CD4-positive, CD25-positive, alpha-beta regulatory T cell (primary cell): Measurements from ENCODE around the gene KIF5C. TPM values are rescaled to one million over a fixed set of nuclear protein-coding genes. Genes with fewer than 3 reads are reported as not detected.

Experiments
- ATAC-seq, 2 donors: fragments of 150-1000 bp; cut with Tn5 transposase; one replicate each; pipeline ENCODE4 v1.10.0; 2021; ENCODE audit warnings: low read depth in 2 of 2, moderate number of reproducible peaks in 2 of 2, moderate library complexity in 1 of 2
- DNase-seq, 3 donors: peaks; one replicate each; pipeline versions ENCODE4 v3.0.0 to v3.0.0-alpha.2; 2012 to 2022; ENCODE audit warnings: mixed read lengths in 1 of 3
- H3K27ac ChIP-seq: one replicate; pipeline ENCODE4 v1.7.0; 2013; ENCODE audit warnings: mild to moderate bottlenecking, low read length; ENCODE audit not compliant: insufficient read depth, poor library complexity, severe bottlenecking
- H3K27me3 ChIP-seq: one replicate; pipeline ENCODE4 v1.7.0; 2013; ENCODE audit warnings: low read length; ENCODE audit not compliant: control insufficient read depth, insufficient read depth
- H3K36me3 ChIP-seq: one replicate; pipeline ENCODE4 v1.7.0; 2013; ENCODE audit warnings: mild to moderate bottlenecking, low read length, moderate library complexity; ENCODE audit not compliant: control insufficient read depth, insufficient read depth
- H3K4me1 ChIP-seq: 2 replicates; pipeline ENCODE4 v1.7.0; 2013; ENCODE audit warnings: mild to moderate bottlenecking, low read length; ENCODE audit not compliant: insufficient read depth, control insufficient read depth, poor library complexity, severe bottlenecking
- H3K4me3 ChIP-seq: one replicate; pipeline ENCODE4 v1.7.0; 2013; ENCODE audit warnings: low read depth, mild to moderate bottlenecking, low read length, moderate library complexity
- H3K9me3 ChIP-seq, 2 experiments: 1 replicate in 1 of 2; 2 replicates in 1 of 2; pipeline ENCODE4 v1.7.0; 2013; ENCODE audit warnings: low read length in 2 of 2, mild to moderate bottlenecking in 1 of 2, moderate library complexity in 1 of 2; ENCODE audit not compliant: control insufficient read depth in 2 of 2
- H3K27ac Mint-ChIP-seq, 3 donors: one replicate each; pipeline ENCODE4 v1.8.0; 2020 to 2022; ENCODE audit warnings: mild to moderate bottlenecking in 3 of 3, mixed read lengths in 3 of 3, moderate library complexity in 2 of 3
- H3K27me3 Mint-ChIP-seq: one replicate; pipeline ENCODE4 v1.8.0; 2022; ENCODE audit warnings: mild to moderate bottlenecking, mixed read lengths
- H3K36me3 Mint-ChIP-seq: one replicate; pipeline ENCODE4 v1.8.0; 2020; ENCODE audit warnings: mixed read lengths
- H3K4me1 Mint-ChIP-seq, 4 donors: one replicate each; pipeline ENCODE4 v1.8.0; 2020 to 2022; ENCODE audit warnings: mixed read lengths in 4 of 4, mild to moderate bottlenecking in 1 of 4
- H3K4me3 Mint-ChIP-seq, 4 donors: one replicate each; pipeline ENCODE4 v1.8.0; 2020 to 2022; ENCODE audit warnings: mild to moderate bottlenecking in 4 of 4, mixed read lengths in 4 of 4, moderate library complexity in 3 of 4
- H3K9me3 Mint-ChIP-seq, 7 donors: one replicate each; pipeline ENCODE4 v1.8.0; 2020 to 2022; ENCODE audit warnings: mixed read lengths in 7 of 7, mild to moderate bottlenecking in 3 of 7, moderate library complexity in 2 of 7
- polyA plus RNA-seq, 4 donors: library from polyadenylated mRNA; unstranded; fragments of 300-500 nt; fragmentation: Illumina TruSeq; gene quantifications; one replicate each; pipeline ENCODE4 v1.2.3, GENCODE V29; 2021
- total RNA-seq: library from RNA; stranded (reverse); gene quantifications from one replicate; pipeline ENCODE4 v1.2.3, GENCODE V29; 2022

Gene KIF5C
- total and polyA plus RNA-seq, 5 donors from 2014 or later: 0.54 to 7.7 (median 1.5) TPM

DNA sequence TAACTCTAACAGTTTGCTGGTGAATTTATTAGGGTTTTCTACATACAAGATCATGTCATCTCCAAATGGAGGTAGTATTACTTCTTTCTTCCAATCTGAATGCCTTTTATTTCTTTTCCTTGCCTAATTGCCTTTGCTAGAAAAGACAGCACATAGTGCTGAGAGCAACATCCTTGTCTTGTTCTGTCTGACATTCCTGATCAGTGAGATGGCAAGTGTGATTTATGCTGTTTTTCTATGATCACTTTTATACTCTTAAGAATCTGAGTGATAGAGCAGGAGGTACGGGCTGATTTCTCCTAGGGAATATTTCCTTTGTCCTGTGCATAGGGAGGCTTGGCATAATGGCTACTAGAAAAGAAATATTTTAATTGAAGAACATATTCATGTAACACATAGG lies 180.7 kb downstream of the KIF5C start:
- ATAC-seq (no peak), DNase-seq (no peak)
- H3K4me1 Mint-ChIP-seq: no peaks in the 10 kb centered on the region
- H3K36me3 Mint-ChIP-seq: no peaks in the 10 kb centered on the region
- Histone ChIP-seq H3K4me3 (no peak overlapping the region), H3K36me3 (no peaks in the 10 kb centered on the region), H3K27me3 (no peaks in the 10 kb centered on the region), H3K27ac (no peak overlapping the region), H3K4me1 (no peaks in the 10 kb centered on the region), H3K9me3 (no peaks in the 10 kb centered on the region)
- H3K27me3 Mint-ChIP-seq: peaks cover 18% of the 10 kb centered on the region
- no peak overlapping the region for H3K27ac Mint-ChIP-seq
- H3K4me3 Mint-ChIP-seq: no peak overlapping the region
- H3K9me3 Mint-ChIP-seq: peaks cover 0 to 4% (median 0%) of the 10 kb centered on the region in 7 donors

DNA sequence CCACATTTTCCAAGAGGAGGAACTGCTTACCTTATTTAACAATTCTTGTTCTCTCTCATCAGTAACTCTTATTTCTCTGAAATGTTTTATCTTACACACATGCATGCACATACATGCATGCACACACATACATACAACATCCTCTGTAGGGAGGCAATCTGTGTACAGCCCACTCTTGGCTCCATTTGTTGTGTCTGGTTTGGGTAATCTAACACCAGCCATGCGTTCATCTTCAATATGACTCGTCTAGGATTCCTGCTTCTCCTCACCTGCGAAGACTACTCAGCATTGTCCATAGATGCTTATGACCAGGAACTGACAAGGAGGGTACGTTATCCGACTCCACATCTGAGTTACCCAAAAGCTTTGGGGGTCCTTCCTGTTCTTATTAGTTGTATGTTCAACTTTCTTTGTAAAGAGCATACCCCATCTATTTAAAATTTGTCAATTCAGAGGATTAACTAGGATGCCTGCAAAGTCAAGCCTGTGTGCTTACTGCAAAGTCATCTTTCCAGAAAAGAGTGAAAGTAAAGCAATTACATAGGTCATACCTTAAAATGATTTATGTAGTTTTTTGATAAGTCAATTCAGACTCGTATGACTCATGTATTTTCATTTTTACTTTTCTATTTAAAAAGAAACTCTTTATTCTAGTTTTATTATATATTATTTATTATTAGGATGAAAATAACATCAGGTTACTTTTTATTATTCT lies 181.7 kb downstream of the KIF5C start:
- Mint-ChIP-seq H3K36me3 (no peaks in the 10 kb centered on the region), H3K4me1 (no peaks in the 10 kb centered on the region), H3K9me3 (peaks cover 0 to 4% (median 0%) of the 10 kb centered on the region in 7 donors), H3K4me3 (no peak overlapping the region), H3K27me3 (peaks cover 20% of the 10 kb centered on the region), H3K27ac (no peak overlapping the region)
- DNase-seq (no peak), ATAC-seq (no peak)
- Histone ChIP-seq H3K4me3 (no peak overlapping the region), H3K27ac (no peak overlapping the region), H3K27me3 (no peaks in the 10 kb centered on the region), H3K36me3 (no peaks in the 10 kb centered on the region), H3K4me1 (no peaks in the 10 kb centered on the region), H3K9me3 (no peaks in the 10 kb centered on the region)

DNA sequence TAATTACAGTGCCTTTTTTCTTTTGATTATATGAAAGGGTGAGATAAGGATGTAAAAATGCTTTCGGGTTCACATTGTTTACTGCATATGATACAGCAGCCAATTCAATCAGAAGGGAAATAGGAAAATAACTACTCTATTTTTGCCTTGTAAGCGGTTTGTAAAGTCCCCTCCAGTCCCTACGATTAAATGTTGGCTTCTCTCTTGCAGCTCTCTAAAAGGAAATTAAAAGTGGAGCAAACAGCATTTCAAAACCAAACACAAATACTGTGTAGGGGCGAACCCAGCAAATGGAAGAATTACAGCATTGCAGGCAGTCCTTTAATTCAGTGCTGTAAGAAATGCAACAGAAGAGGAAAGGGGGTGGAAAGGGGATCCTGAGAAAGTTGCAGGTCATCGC lies 182.4 kb downstream of the KIF5C start:
- Mint-ChIP-seq H3K4me1 (no peaks in the 10 kb centered on the region), H3K36me3 (no peaks in the 10 kb centered on the region), H3K27ac (no peak overlapping the region), H3K4me3 (no peak overlapping the region), H3K27me3 (peaks cover 22% of the 10 kb centered on the region), H3K9me3 (peaks cover 0 to 4% (median 0%) of the 10 kb centered on the region in 7 donors)
- H3K36me3 ChIP-seq: no peaks in the 10 kb centered on the region
- no peaks in the 10 kb centered on the region for H3K9me3 ChIP-seq
- H3K27me3 ChIP-seq: no peaks in the 10 kb centered on the region
- no peak overlapping the region for H3K27ac ChIP-seq
- H3K4me1 ChIP-seq: no peaks in the 10 kb centered on the region
- no peak for DNase-seq
- ATAC-seq: no peak
- no peak overlapping the region for H3K4me3 ChIP-seq

- Histone ChIP-seq H3K27ac (no peak overlapping the region), H3K36me3 (no peaks in the 10 kb centered on the region), H3K27me3 (no peaks in the 10 kb centered on the region), H3K4me3 (no peak overlapping the region), H3K4me1 (no peaks in the 10 kb centered on the region), H3K9me3 (no peaks in the 10 kb centered on the region)
- no peak overlapping the region for H3K27ac Mint-ChIP-seq
- peaks cover 23% of the 10 kb centered on the region for H3K27me3 Mint-ChIP-seq
- no peaks in the 10 kb centered on the region for H3K4me1 Mint-ChIP-seq
- ATAC-seq: no peak
- no peak for DNase-seq
- H3K4me3 Mint-ChIP-seq: no peak overlapping the region
- no peaks in the 10 kb centered on the region for H3K36me3 Mint-ChIP-seq
- H3K9me3 Mint-ChIP-seq: peaks cover 0 to 2% (median 0%) of the 10 kb centered on the region in 7 donors
Measured at GRCh38 chr2:149058936-149059335, 183.9 kb downstream of the KIF5C start.

- Histone ChIP-seq H3K27ac (no peak overlapping the region), H3K9me3 (no peaks in the 10 kb centered on the region), H3K36me3 (no peaks in the 10 kb centered on the region), H3K4me1 (no peaks in the 10 kb centered on the region), H3K27me3 (no peaks in the 10 kb centered on the region), H3K4me3 (no peak overlapping the region)
- Mint-ChIP-seq H3K27ac (no peak overlapping the region), H3K36me3 (no peaks in the 10 kb centered on the region), H3K9me3 (peaks cover 0 to 2% (median 0%) of the 10 kb centered on the region in 7 donors), H3K4me1 (no peaks in the 10 kb centered on the region), H3K4me3 (no peak overlapping the region), H3K27me3 (peaks cover 23% of the 10 kb centered on the region)
- ATAC-seq: no peak
- no peak for DNase-seq
Measured at GRCh38 chr2:149059822-149060221, 184.8 kb downstream of the KIF5C start.

DNA sequence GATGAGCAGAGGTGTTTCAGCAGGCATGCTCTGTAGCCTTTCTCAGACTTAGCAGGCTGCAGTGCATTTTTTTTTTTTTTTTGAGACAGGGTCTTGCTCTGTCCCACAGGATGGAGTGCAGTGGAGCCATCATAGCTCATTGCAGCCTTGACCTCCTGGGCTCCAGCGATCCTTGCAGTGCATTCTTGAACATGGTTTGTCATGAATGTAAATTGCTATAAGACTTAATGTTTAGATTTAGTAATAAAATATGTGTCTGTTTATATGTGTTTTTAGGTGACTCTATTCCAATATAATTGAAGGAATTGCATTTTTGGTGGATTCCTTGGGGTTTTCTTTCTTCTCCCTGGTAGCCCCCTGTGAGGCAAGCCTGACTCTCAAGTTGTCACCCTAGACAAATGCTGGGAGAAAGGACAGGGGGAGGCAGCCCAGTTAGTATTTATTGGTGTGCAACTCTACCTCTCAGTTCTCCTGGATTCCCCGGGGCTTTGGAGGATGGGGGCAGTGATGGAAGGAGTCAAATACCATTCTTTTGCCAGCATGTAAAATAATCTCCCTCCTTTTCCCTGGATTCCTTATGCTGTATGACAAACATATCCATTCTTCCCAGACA lies 186.2 kb downstream of the KIF5C start:
- Mint-ChIP-seq H3K9me3 (no peaks in the 10 kb centered on the region), H3K27me3 (peaks cover 15% of the 10 kb centered on the region), H3K4me3 (no peak overlapping the region), H3K4me1 (no peaks in the 10 kb centered on the region), H3K36me3 (no peaks in the 10 kb centered on the region), H3K27ac (no peak overlapping the region)
- no peak for ATAC-seq
- Histone ChIP-seq H3K27ac (no peak overlapping the region), H3K27me3 (no peaks in the 10 kb centered on the region), H3K36me3 (no peaks in the 10 kb centered on the region), H3K9me3 (no peaks in the 10 kb centered on the region), H3K4me3 (no peak overlapping the region), H3K4me1 (no peaks in the 10 kb centered on the region)
- DNase-seq: no peak

- Mint-ChIP-seq H3K36me3 (no peaks in the 10 kb centered on the region), H3K4me1 (no peaks in the 10 kb centered on the region), H3K4me3 (no peak overlapping the region), H3K27me3 (peaks cover 15% of the 10 kb centered on the region), H3K27ac (no peak overlapping the region), H3K9me3 (peaks cover 0 to 2% (median 0%) of the 10 kb centered on the region in 7 donors)
- Histone ChIP-seq H3K9me3 (no peaks in the 10 kb centered on the region), H3K27ac (no peak overlapping the region), H3K4me3 (no peak overlapping the region), H3K36me3 (no peaks in the 10 kb centered on the region), H3K4me1 (no peaks in the 10 kb centered on the region), H3K27me3 (no peaks in the 10 kb centered on the region)
- ATAC-seq (no peak), DNase-seq (no peak)
Measured at GRCh38 chr2:149062531-149062930, 187.5 kb downstream of the KIF5C start.

DNA sequence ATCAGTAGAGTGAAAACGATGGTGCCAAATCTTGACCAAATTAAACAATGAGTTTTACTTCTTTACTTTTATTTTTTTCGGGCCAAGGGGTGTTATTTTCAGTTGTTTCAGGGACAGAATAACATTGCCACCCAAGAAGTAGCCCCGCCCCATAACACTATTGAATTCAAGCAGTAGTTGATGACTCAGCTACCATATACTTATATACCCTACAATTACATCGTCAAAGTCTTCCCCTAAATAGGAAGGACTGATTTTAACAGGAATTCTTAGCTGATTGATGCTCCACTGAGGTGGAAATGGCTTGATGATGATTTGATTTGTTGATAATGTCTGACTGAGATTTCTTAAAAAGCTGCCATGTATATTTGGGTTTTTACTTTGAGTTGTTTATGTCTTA lies 188.2 kb downstream of the KIF5C start:
- no peaks in the 10 kb centered on the region for H3K4me1 ChIP-seq
- Mint-ChIP-seq H3K36me3 (no peaks in the 10 kb centered on the region), H3K9me3 (peaks cover 0 to 2% (median 0%) of the 10 kb centered on the region in 7 donors), H3K27me3 (peaks cover 15% of the 10 kb centered on the region), H3K27ac (no peak overlapping the region), H3K4me3 (no peak overlapping the region), H3K4me1 (no peaks in the 10 kb centered on the region)
- H3K9me3 ChIP-seq: no peaks in the 10 kb centered on the region
- ATAC-seq: no peak
- H3K36me3 ChIP-seq: no peaks in the 10 kb centered on the region
- H3K4me3 ChIP-seq: no peak overlapping the region
- no peak overlapping the region for H3K27ac ChIP-seq
- H3K27me3 ChIP-seq: no peaks in the 10 kb centered on the region
- no peak for DNase-seq
